ENCODE measurements around the gene YIF1B. TPM values are rescaled to one million over a fixed set of nuclear protein-coding genes. Genes with fewer than 3 reads are reported as not detected.

YIF1B gene
- total and polyA plus RNA-seq, 3 experiments from 2014 or later, result 45.4 to 60.3 (median 57.9) TPM

DNA sequence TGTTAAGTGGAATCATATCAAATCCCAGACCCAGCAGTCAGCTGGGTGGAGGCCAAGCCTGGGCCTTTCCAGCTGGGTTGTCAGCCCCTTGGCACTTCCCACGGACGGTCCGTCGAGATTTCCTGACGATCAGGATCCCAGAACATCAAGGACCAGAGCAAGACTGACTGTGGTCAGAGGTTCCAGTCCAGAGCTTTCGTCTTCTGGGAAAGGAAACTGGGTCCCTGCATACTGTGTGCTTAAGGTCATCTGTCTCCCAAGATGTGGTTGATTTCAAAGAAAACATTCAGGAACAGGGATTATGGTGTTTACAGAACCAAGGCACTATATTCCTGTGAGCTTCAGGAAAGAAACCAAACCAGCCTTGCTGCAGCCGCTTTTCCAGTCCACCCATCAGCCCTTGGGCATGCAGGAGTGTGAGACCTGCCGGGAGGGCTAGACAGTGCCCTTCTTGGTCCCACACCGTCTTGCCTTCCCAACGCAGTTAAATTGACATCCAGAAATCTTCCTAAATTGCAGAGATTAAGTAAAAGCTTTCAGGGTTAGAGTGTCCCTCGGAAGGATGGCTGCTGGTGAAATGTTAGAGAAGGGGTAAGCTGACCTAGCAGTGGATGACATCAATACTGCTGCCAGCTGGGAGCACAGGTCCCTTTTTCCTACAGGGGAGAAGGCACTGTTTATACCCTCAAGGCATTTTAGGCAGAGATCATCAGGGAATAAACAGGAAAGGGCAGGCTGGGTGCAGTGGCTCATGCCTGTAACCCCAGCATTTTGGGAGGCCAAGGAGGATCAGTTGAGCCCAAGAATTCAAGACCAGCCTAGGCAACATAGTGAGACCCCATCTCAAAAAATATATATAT, 16.7 kb downstream of the YIF1B start:
- Histone ChIP-seq H3K36me3 (ENCODE audit: insufficient read depth, low read length) (no peaks in the 10 kb centered on the region), H3K9me3 (ENCODE audit: low read length) (no peaks in the 10 kb centered on the region), H3K27ac (ENCODE audit: low read depth, low read length) (no peak overlapping the region), H3K27me3 (ENCODE audit: insufficient read depth, low read length, poor library complexity, severe bottlenecking) (no peaks in the 10 kb centered on the region), H3K4me3 (ENCODE audit: low read length) (no peak overlapping the region), H3K4me1 (ENCODE audit: insufficient read depth, low read length) (no peaks in the 10 kb centered on the region)
- Mint-ChIP-seq H3K9me3 (no peaks in the 10 kb centered on the region), H3K4me1 (no peaks in the 10 kb centered on the region), H3K27ac (no peak overlapping the region), H3K27me3 (no peaks in the 10 kb centered on the region), H3K36me3 (no peaks in the 10 kb centered on the region), H3K4me3 (no peak overlapping the region)
- POLR2A ChIA-PET, result no interaction called here
- CTCF ChIA-PET, result no interaction called here
- DNase-seq, result no peak

DNA sequence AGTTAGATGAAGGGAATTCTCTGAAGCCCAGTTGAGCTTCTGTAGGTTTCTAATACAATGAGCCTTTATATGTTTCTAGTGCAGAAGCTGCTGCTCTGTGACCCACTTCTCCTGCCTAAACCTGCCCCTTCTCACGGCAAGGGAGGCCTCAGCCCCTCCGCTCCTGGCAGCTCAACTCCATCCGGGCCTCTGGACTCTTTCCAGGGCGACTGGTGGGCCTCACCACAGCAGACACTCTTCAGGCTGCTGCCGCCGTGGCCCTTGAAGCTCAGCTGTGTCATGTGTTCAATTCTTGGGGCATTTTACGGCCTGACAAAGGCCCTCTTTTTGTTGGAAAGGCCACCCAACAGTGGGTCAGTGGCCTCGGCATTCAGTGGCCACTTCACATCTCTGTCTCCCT, 21.7 kb downstream of the YIF1B start:
- Histone ChIP-seq H3K27me3 (ENCODE audit: insufficient read depth, low read length, poor library complexity, severe bottlenecking) (no peaks in the 10 kb centered on the region), H3K27ac (ENCODE audit: low read depth, low read length) (no peak overlapping the region), H3K36me3 (ENCODE audit: insufficient read depth, low read length) (no peaks in the 10 kb centered on the region), H3K4me1 (ENCODE audit: insufficient read depth, low read length) (no peaks in the 10 kb centered on the region), H3K4me3 (ENCODE audit: low read length) (no peak overlapping the region), H3K9me3 (ENCODE audit: low read length) (no peaks in the 10 kb centered on the region)
- no peak overlapping the region for H3K27ac Mint-ChIP-seq
- no peak overlapping the region for H3K4me3 Mint-ChIP-seq
- H3K9me3 Mint-ChIP-seq, result no peaks in the 10 kb centered on the region
- DNase-seq, result no peak
- ChIA-PET POLR2A (no interaction called here), CTCF (no interaction called here)
- H3K36me3 Mint-ChIP-seq, result peaks cover 0 to 28% (median 0%) of the 10 kb centered on the region in 3 donors
- H3K4me1 Mint-ChIP-seq, result no peaks in the 10 kb centered on the region
- no peaks in the 10 kb centered on the region for H3K27me3 Mint-ChIP-seq

DNA sequence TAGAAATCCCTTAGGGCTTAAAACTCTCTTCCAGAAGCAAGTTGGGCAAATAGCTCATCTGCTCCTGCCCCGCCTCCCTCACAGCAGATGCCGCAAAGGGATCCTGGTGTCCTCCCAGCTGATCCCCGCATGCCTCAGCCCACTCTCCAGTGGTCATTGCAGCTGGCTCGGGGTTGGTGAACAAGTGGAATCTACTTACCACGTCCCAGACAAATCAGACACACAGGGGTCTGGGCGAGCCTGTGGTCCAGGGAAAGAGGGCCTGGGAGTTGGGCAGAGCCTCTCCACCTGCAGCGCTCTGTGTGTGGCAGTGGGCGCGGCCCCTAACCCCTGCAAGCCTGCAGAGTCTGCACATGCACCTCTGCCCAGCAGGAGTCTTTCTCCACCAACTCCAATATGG, 22.5 kb downstream of the YIF1B start:
- H3K4me1 Mint-ChIP-seq, result no peaks in the 10 kb centered on the region
- H3K27me3 ChIP-seq (ENCODE audit: insufficient read depth, low read length, poor library complexity, severe bottlenecking), result no peaks in the 10 kb centered on the region
- H3K36me3 ChIP-seq (ENCODE audit: insufficient read depth, low read length), result no peaks in the 10 kb centered on the region
- no peak for DNase-seq
- H3K27ac ChIP-seq (ENCODE audit: low read depth, low read length), result no peak overlapping the region
- peaks cover 0 to 33% (median 0%) of the 10 kb centered on the region in 3 donors for H3K36me3 Mint-ChIP-seq
- peak overlapping the region in 1 of 8 donors; percentile 65 for H3K27ac Mint-ChIP-seq
- H3K9me3 Mint-ChIP-seq, result no peaks in the 10 kb centered on the region
- ChIA-PET POLR2A (no interaction called here), CTCF (no interaction called here)
- no peaks in the 10 kb centered on the region for H3K27me3 Mint-ChIP-seq
- no peak overlapping the region for H3K4me3 ChIP-seq (ENCODE audit: low read length)
- no peaks in the 10 kb centered on the region for H3K9me3 ChIP-seq (ENCODE audit: low read length)
- H3K4me1 ChIP-seq (ENCODE audit: insufficient read depth, low read length), result no peaks in the 10 kb centered on the region
- no peak overlapping the region for H3K4me3 Mint-ChIP-seq

DNA sequence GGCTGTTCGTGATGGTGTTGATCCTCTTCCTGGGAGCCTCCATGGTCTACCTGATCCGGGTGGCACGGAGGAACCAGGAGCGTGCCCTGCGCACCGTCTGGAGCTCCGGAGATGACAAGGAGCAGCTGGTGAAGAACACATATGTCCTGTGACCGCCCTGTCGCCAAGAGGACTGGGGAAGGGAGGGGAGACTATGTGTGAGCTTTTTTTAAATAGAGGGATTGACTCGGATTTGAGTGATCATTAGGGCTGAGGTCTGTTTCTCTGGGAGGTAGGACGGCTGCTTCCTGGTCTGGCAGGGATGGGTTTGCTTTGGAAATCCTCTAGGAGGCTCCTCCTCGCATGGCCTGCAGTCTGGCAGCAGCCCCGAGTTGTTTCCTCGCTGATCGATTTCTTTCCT, 23.9 kb downstream of the YIF1B start:
- H3K27me3 Mint-ChIP-seq, result no peaks in the 10 kb centered on the region
- no peaks in the 10 kb centered on the region for H3K4me1 Mint-ChIP-seq
- no peak overlapping the region for H3K4me3 Mint-ChIP-seq
- Histone ChIP-seq H3K4me3 (ENCODE audit: low read length) (no peak overlapping the region), H3K4me1 (ENCODE audit: insufficient read depth, low read length) (no peaks in the 10 kb centered on the region), H3K36me3 (ENCODE audit: insufficient read depth, low read length) (no peaks in the 10 kb centered on the region), H3K27ac (ENCODE audit: low read depth, low read length) (no peak overlapping the region), H3K9me3 (ENCODE audit: low read length) (no peaks in the 10 kb centered on the region), H3K27me3 (ENCODE audit: insufficient read depth, low read length, poor library complexity, severe bottlenecking) (no peaks in the 10 kb centered on the region)
- DNase-seq, result no peak
- H3K9me3 Mint-ChIP-seq, result no peaks in the 10 kb centered on the region
- POLR2A ChIA-PET, result no interaction called here
- CTCF ChIA-PET, result no interaction called here
- H3K36me3 Mint-ChIP-seq, result peaks cover 0 to 38% (median 3%) of the 10 kb centered on the region in 3 donors
- no peak overlapping the region for H3K27ac Mint-ChIP-seq

DNA sequence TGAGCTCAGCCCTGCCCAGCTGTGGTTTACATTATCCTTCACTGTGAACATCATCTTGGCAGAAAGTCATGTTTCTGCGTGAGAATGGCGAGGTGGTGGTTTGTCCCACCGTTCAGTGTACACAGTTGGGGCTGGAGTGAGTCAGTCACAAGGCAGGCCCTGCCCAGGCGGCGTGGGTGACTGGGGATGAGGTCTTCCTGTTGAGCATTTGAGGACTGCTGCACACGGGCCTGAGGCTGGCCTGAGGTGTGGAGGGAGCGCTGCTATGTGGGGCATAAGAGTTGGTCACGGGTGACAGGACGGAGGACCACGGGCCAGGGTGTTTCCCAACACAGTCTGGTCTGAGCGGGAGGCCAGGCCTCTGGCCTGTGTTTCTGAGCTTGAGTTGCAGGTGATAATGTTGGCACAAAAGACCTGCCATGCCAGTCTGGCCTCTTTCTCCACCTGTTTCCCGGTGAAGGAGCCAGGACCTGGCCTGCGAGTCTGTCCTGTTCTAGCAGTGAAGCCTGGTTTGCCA, 25.1 kb downstream of the YIF1B start:
- H3K36me3 Mint-ChIP-seq, result peaks cover 0 to 44% (median 3%) of the 10 kb centered on the region in 3 donors
- no peak overlapping the region for H3K27ac ChIP-seq (ENCODE audit: low read depth, low read length)
- H3K4me3 Mint-ChIP-seq, result no peak overlapping the region
- no peak overlapping the region for H3K4me3 ChIP-seq (ENCODE audit: low read length)
- no peaks in the 10 kb centered on the region for H3K27me3 ChIP-seq (ENCODE audit: insufficient read depth, low read length, poor library complexity, severe bottlenecking)
- H3K9me3 ChIP-seq (ENCODE audit: low read length), result no peaks in the 10 kb centered on the region
- no peaks in the 10 kb centered on the region for H3K4me1 Mint-ChIP-seq
- no peaks in the 10 kb centered on the region for H3K4me1 ChIP-seq (ENCODE audit: insufficient read depth, low read length)
- CTCF ChIA-PET, result no interaction called here
- no peaks in the 10 kb centered on the region for H3K36me3 ChIP-seq (ENCODE audit: insufficient read depth, low read length)
- H3K27me3 Mint-ChIP-seq, result no peaks in the 10 kb centered on the region
- H3K27ac Mint-ChIP-seq, result peak overlapping the region in 1 of 8 donors; percentile 84
- no peaks in the 10 kb centered on the region for H3K9me3 Mint-ChIP-seq
- DNase-seq, result no peak
- POLR2A ChIA-PET, result no interaction called here

DNA sequence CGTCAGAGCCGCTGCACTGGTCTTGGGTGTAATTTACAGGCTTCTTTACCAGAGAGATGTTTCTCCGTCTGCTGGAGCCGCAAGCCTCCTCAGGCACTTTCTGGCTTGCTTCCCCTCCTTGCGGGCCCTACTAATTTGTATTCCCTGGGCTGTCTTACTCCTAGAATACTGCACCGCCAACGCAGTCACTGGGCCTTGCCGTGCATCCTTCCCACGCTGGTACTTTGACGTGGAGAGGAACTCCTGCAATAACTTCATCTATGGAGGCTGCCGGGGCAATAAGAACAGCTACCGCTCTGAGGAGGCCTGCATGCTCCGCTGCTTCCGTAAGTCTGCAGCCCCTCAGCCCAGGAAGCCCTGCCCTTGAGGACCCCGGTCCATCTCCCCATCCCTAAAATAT, 25.8 kb downstream of the YIF1B start:
- CTCF ChIA-PET, result no interaction called here
- H3K4me1 Mint-ChIP-seq, result no peaks in the 10 kb centered on the region
- Histone ChIP-seq H3K9me3 (ENCODE audit: low read length) (no peaks in the 10 kb centered on the region), H3K4me1 (ENCODE audit: insufficient read depth, low read length) (no peaks in the 10 kb centered on the region), H3K27ac (ENCODE audit: low read depth, low read length) (no peak overlapping the region), H3K27me3 (ENCODE audit: insufficient read depth, low read length, poor library complexity, severe bottlenecking) (no peaks in the 10 kb centered on the region), H3K4me3 (ENCODE audit: low read length) (no peak overlapping the region), H3K36me3 (ENCODE audit: insufficient read depth, low read length) (no peaks in the 10 kb centered on the region)
- POLR2A ChIA-PET, result no interaction called here
- no peak overlapping the region for H3K27ac Mint-ChIP-seq
- H3K27me3 Mint-ChIP-seq, result no peaks in the 10 kb centered on the region
- H3K36me3 Mint-ChIP-seq, result peaks cover 0 to 46% (median 3%) of the 10 kb centered on the region in 3 donors
- DNase-seq, result no peak
- H3K4me3 Mint-ChIP-seq, result no peak overlapping the region
- H3K9me3 Mint-ChIP-seq, result no peaks in the 10 kb centered on the region

DNA sequence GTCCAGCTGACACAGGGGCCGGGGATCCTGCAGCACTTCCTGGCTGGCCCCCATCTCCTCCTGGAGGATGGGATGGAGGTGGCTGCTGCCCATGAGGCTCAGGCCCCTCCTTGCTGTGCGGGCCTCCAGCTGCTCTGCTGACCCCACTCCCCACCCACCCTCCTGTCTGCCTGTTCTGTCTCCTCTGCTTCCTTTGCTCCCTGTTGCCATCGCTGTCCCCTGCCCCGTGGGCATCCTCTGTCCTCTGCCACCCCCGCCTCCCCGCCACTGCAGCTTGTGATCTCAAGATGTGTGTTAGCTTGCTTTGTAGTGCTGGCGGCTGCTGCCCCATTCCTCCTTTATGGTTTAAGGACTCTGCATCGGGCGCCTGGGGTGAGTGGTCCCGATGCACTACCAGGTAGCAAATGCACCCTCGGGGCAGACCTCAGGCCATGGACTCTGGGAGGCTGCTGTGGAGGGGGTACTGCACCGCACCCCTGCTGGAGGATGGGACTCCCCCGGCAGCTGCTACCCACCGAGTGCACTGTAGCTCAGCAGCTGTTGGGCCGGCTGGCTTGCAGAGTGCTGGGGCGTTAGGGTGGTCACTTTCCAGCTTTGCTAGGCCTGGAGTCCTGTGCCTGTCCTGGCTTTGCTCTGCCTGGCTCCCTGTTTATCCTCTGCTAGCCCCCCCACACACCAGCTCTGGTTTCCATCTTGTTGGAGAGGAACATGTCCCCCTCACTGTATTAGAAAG, 27.5 kb downstream of the YIF1B start:
- no peaks in the 10 kb centered on the region for H3K4me1 Mint-ChIP-seq
- POLR2A ChIA-PET, result no interaction called here

DNA sequence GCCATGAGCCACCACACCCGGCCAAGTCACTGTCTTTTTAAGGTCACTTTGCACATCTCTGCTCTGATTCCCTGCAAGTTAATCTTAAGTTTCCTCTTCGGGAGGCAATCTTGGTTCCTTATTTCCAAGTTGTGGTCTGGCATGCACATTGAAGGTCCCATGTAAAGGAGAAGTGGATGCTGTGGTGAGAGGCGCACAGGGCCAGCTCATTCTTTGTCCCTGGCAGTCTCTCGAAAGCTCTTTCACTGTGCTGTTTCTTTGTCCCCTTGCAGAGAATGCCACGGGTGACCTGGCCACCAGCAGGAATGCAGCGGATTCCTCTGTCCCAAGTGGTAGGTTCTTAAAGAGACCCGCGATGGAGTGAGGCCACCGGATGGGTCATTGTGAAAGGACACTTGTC, 28.1 kb downstream of the YIF1B start:
- H3K27ac Mint-ChIP-seq, result no peak overlapping the region
- CTCF ChIA-PET, result no interaction called here
- no peaks in the 10 kb centered on the region for H3K36me3 ChIP-seq (ENCODE audit: insufficient read depth, low read length)
- H3K27ac ChIP-seq (ENCODE audit: low read depth, low read length), result no peak overlapping the region
- H3K36me3 Mint-ChIP-seq, result peaks cover 0 to 53% (median 6%) of the 10 kb centered on the region in 3 donors
- no peaks in the 10 kb centered on the region for H3K4me1 Mint-ChIP-seq
- no peak for DNase-seq
- H3K9me3 Mint-ChIP-seq, result no peaks in the 10 kb centered on the region
- H3K4me3 ChIP-seq (ENCODE audit: low read length), result no peak overlapping the region
- H3K27me3 ChIP-seq (ENCODE audit: insufficient read depth, low read length, poor library complexity, severe bottlenecking), result no peaks in the 10 kb centered on the region
- no peaks in the 10 kb centered on the region for H3K27me3 Mint-ChIP-seq
- no peaks in the 10 kb centered on the region for H3K4me1 ChIP-seq (ENCODE audit: insufficient read depth, low read length)
- H3K9me3 ChIP-seq (ENCODE audit: low read length), result no peaks in the 10 kb centered on the region
- no peak overlapping the region for H3K4me3 Mint-ChIP-seq
- POLR2A ChIA-PET, result no interaction called here

More for the DNA sequence above, 27.5 kb downstream of the YIF1B start:
- Histone ChIP-seq H3K9me3 (ENCODE audit: low read length) (no peaks in the 10 kb centered on the region), H3K4me3 (ENCODE audit: low read length) (no peak overlapping the region), H3K36me3 (ENCODE audit: insufficient read depth, low read length) (no peaks in the 10 kb centered on the region), H3K27ac (ENCODE audit: low read depth, low read length) (no peak overlapping the region), H3K4me1 (ENCODE audit: insufficient read depth, low read length) (no peaks in the 10 kb centered on the region), H3K27me3 (ENCODE audit: insufficient read depth, low read length, poor library complexity, severe bottlenecking) (no peaks in the 10 kb centered on the region)
- no peak overlapping the region for H3K4me3 Mint-ChIP-seq
- peaks cover 0 to 53% (median 6%) of the 10 kb centered on the region in 3 donors for H3K36me3 Mint-ChIP-seq
- no peaks in the 10 kb centered on the region for H3K9me3 Mint-ChIP-seq
- CTCF ChIA-PET, result interaction anchor here (0.5 kb wide), 1 partner anchor 39 kb away, joined by 3 read pairs; no protein-coding TSS in a partner anchor
- no peak for DNase-seq
- H3K27ac Mint-ChIP-seq, result no peak overlapping the region
- no peaks in the 10 kb centered on the region for H3K27me3 Mint-ChIP-seq
